GM12865 (cell line): ENCODE data around the gene DPAGT1.

Experiments used
- DNase-seq: peaks from one replicate; pipeline ENCODE4 v3.0.0; 2010; ENCODE audit warnings: low read depth
- H3K4me3 ChIP-seq: 2 replicates; pipeline ENCODE4 v1.5.1; 2011; ENCODE audit warnings: mild to moderate bottlenecking, low read depth, low read length, control low read depth
- TF ChIP-seq, protein P1 (sequence below): IDR thresholded peaks from 2 replicates; pipeline ENCODE4 v1.5.1; 2011; ENCODE audit warnings: low read length, control low read depth, low read depth, inconsistent platforms; ENCODE audit not compliant: insufficient read depth; ENCODE audit errors: missing control alignments

The DPAGT1 gene

DNA sequence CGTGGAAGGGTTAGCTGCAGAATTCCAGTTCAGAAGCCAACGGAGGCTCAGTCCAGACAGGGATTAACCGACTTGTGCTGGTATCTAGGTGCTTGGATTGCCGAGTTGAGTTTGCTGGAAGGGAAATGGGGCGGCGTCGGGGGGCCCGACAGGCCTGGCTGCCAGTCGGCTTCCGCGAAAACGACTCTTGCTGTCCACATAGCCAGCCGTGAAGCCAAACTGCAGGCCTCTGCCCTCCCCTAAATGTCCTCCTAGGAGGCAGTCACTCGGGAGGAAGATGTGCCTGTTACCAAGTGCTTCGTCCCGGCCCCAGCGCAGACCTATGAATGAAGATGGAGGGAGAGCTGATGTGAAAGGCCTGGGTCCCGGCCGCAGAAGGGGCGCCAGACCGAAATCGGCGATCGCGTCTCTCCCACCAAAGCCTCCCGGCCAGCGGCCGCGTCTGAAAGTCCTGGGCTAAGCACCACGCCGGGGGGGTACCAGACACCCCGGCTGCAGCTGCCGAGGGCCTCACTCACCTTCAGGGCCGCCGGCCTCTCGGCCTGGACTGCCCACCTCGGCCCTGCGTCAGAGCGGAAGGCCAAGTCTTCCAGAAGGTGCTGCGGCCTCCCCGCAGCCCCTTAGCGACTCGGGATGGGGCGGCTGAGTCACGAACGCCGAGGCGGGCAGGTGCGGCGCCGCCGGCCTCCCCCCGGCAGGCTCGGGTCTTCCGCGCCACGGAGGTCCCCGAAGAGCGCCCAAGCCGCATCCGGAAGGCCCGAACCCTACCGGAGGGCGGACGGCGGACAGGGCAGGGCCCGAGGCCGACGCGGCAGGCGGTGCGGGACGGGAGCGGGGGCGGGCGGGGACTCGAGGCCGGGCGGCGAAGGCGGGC, 7.5 kb downstream of the DPAGT1 start:
- TF ChIP-seq, protein P1, sequence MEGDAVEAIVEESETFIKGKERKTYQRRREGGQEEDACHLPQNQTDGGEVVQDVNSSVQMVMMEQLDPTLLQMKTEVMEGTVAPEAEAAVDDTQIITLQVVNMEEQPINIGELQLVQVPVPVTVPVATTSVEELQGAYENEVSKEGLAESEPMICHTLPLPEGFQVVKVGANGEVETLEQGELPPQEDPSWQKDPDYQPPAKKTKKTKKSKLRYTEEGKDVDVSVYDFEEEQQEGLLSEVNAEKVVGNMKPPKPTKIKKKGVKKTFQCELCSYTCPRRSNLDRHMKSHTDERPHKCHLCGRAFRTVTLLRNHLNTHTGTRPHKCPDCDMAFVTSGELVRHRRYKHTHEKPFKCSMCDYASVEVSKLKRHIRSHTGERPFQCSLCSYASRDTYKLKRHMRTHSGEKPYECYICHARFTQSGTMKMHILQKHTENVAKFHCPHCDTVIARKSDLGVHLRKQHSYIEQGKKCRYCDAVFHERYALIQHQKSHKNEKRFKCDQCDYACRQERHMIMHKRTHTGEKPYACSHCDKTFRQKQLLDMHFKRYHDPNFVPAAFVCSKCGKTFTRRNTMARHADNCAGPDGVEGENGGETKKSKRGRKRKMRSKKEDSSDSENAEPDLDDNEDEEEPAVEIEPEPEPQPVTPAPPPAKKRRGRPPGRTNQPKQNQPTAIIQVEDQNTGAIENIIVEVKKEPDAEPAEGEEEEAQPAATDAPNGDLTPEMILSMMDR: no peak
- DNase-seq: peak; percentile 48
- peak overlapping the region; percentile 61 for H3K4me3 ChIP-seq

DNA sequence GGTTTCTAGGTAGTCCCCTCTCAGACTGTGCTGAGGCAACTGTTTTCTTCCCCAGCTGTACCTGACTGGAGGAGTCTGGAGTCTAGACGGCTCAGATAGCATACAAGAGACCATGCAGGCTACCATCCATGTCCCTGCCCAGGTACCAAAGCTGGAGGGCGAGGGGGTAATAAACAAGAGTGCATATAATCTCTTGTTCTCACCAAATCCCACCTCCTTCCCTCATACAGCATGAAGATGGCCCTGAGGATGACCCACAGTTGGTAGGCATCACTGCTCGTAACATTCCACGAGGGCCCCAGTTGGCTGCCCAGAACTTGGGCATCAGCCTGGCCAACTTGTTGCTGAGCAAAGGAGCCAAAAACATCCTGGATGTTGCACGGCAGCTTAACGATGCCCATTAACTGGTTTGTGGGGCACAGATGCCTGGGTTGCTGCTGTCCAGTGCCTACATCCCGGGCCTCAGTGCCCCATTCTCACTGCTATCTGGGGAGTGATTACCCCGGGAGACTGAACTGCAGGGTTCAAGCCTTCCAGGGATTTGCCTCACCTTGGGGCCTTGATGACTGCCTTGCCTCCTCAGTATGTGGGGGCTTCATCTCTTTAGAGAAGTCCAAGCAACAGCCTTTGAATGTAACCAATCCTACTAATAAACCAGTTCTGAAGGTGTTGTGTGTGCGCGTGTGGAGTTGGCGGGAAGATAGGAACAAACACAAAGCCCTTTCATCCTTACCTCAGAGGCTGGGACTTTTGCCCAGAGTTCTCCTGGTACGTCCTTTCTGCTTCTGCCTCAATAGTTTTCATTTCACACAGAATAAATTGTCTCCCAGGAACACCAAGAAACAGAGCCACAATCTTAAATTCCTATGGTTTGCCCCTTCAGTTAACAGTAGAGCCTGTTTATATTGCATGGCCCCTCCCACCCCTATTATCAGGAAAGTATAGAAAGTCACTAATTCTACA, 8.5 kb downstream of the DPAGT1 start:
- no peak for DNase-seq
- H3K4me3 ChIP-seq: peak overlapping the region; percentile 61
- TF ChIP-seq, protein P1: no peak

DNA sequence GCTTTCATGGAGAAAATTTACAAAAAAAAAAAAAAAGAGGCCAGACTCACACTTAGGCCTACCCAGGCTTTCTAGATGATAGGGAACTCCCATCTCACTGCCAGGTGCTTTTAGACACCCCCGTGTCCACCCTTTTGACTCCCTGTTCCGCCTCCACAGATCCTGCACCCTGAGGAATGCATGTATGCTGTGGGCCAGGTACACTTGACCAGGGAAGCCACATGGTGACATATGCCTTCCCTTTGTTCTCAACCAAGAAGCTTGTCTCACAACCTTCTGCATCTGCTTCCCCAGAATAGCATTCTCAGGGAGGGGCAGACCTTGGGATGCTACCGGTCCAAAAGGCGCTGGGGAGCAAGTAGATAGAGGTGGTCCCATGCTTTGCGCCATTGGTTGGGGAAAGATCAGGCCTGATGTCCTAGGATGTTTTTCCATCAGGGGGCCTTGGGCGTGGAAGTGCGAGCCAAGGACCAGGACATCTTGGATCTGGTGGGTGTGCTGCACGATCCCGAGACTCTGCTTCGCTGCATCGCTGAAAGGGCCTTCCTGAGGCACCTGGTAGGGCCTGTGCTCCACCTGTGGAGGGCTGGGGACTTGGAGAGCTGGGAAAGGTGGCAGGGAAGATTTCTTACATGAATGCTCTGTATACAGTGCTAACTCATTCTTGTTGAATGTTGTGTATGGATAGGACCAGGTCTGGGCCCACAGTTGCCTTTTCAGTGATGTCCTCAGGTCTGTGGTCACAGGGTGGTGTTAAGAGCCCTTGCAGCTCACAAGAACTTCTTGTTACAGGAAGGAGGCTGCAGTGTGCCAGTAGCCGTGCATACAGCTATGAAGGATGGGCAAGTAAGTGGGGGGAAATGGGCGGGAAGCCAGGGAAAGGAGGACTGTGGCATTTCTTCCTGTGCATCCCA, 9.4 kb downstream of the DPAGT1 start:
- TF ChIP-seq, protein P1: no peak
- no peak for DNase-seq
- H3K4me3 ChIP-seq: no peak overlapping the region; the same call in 1 of the 2 replicates

DNA sequence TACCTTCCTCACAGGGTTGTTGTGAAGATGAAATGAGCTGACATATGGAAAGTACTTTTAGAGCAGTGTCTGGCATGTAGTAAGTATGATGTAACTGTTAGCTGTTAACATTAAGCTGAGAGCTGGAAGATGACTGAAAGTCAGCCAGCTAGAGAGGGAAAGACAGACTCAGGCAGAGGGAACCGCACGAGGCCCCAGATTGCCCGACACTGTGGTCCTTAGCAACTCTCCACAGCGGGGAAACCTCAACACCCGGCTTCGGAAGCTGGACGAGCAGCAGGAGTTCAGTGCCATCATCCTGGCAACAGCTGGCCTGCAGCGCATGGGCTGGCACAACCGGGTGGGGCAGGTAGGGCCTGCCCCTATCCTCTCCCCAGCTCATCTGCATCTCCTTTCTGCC, 10.5 kb downstream of the DPAGT1 start:
- DNase-seq: no peak
- TF ChIP-seq, protein P1: no peak

DNA sequence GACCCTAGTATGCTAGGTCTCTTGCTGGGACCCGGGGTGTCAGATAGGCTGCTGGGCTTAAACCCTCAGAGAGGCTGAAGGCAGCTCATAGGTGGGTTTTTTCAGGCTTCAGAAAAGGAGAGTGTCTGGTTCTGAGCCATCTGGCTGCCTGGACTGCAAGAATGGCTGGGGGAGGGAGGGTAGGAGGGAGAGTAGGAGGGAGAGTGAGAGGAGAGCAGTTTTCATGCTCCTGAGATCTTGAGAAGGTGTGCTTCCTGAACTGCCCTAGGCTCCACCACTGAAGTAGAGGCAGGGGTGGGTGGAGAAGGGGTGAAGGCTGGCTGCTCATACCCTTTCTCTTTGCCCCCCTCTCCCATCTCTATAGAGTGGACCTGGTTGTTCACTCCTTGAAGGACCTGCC, 12.3 kb downstream of the DPAGT1 start:
- TF ChIP-seq, protein P1: no peak
- H3K4me3 ChIP-seq: no peak overlapping the region
- DNase-seq: no peak

More for the DNA sequence above, 10.5 kb downstream of the DPAGT1 start:
- H3K4me3 ChIP-seq: no peak overlapping the region

DNA sequence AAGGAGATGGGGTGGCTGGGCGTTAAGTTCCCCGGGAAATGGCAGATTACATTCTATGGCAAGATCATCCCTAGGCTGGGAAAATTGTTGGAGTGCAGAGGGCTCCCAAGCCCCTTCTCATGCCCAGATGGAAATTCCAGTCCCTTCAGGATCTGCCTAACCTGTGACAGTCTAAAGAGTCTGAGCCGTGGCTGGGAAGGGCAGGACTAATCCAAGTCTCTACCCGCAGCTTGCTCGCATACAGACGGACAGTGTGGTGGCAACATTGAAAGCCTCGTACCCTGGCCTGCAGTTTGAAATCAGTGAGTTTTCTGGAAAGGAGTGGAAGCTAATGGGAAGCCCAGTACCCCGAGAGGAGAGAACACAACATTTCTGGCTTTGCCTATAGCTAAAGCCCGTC, 13.2 kb downstream of the DPAGT1 start:
- TF ChIP-seq, protein P1: no peak
- H3K4me3 ChIP-seq: no peak overlapping the region
- no peak for DNase-seq
